K562 (cell line): ENCODE results near the gene CCSER1. TPM values are rescaled to one million over a fixed set of nuclear protein-coding genes. Genes with fewer than 3 reads are reported as not detected.

Source experiments
- ATAC-seq: fragments of 200-7000 bp; cut with Tn5 transposase; 3 replicates; pipeline ENCODE4 v1.9.1; 2020; ENCODE audit warnings: moderate library complexity
- BruUV-seq: library from RNA; stranded (reverse); fragments of 400-500 nt; replicated peaks from 2 replicates; lab custom pipeline; 2021; lab: Mats Ljungman, UMichigan
- CTCF ChIA-PET: fragments of 300-600 bp; formaldehyde crosslinking; extraction: SDS; loops from one replicate; lab custom pipeline; 2021; ENCODE audit warnings: low intra/inter-chr PET ratio; lab: Yijun Ruan, JAX
- POLR2A ChIA-PET: fragments of 300-600, 350-650 bp; sonication (Branson Sonifier 250); formaldehyde crosslinking; extraction: SDS; loops from one replicate; lab custom pipeline; 2021; ENCODE audit warnings: antibody characterized with exemption, inconsistent platforms; lab: Yijun Ruan, JAX
- DNase-seq, 4 experiments: peaks; one replicate each; pipeline versions ENCODE4 v3.0.0 to v3.0.0-alpha.2; 2011 to 2018; ENCODE audit warnings: low spot score in 3 of 4, mixed read lengths in 3 of 4; ENCODE audit errors: extremely low read depth in 1 of 4
- FAIRE-seq: peaks from 2 replicates; lab custom pipeline; 2011; peaks lifted over from hg19 to GRCh38; lab: Jason Lieb, UNC
- H2AFZ ChIP-seq: 2 replicates; pipeline ENCODE4 v1.6.0; 2011; ENCODE audit warnings: low read depth, low read length, control low read depth, inconsistent platforms
- H3K27ac ChIP-seq: fragments of 200-600 bp; 3 replicates; pipeline ENCODE4 v1.8.0; 2011; ENCODE audit warnings: low read depth, mild to moderate bottlenecking, control low read depth, inconsistent platforms, low read length, moderate library complexity, mixed read lengths; ENCODE audit errors: extremely low read depth
- H3K27me3 ChIP-seq, 2 experiments: fragments of 300-600 bp in 1 of 2; 2 replicates in 1 of 2; 3 replicates in 1 of 2; pipeline versions ENCODE4 v1.6.0 to v1.8.0; 2011; ENCODE audit warnings: inconsistent platforms in 2 of 2, low read length in 2 of 2, mild to moderate bottlenecking in 1 of 2, mixed read lengths in 1 of 2, moderate library complexity in 1 of 2; ENCODE audit not compliant: control insufficient read depth in 2 of 2, insufficient read depth in 2 of 2
- H3K36me3 ChIP-seq: fragments of 300-600 bp; 3 replicates; pipeline ENCODE4 v1.8.0; 2011; ENCODE audit warnings: mild to moderate bottlenecking, low read length, inconsistent platforms; ENCODE audit not compliant: control insufficient read depth, insufficient read depth
- H3K4me1 ChIP-seq, 2 experiments: fragments of 200-600 bp in 1 of 2; replicated peaks in 1 of 2; 2 replicates in 1 of 2; 3 replicates in 1 of 2; pipeline versions ENCODE4 v1.5.1 to v1.8.0; 2011; ENCODE audit warnings: inconsistent platforms in 2 of 2, low read length in 2 of 2, mild to moderate bottlenecking in 1 of 2, mixed read lengths in 1 of 2, moderate library complexity in 1 of 2; ENCODE audit not compliant: control insufficient read depth in 2 of 2, insufficient read depth in 2 of 2
- H3K4me2 ChIP-seq: 2 replicates; pipeline ENCODE4 v1.6.1; 2011; ENCODE audit warnings: low read length, control low read depth, inconsistent platforms, mixed read lengths; ENCODE audit not compliant: insufficient read depth
- H3K4me3 ChIP-seq: fragments of 200-600 bp; sonication (generic), shearing (Covaris generic); 2 replicates; pipeline ENCODE4 v1.5.1; 2016; ENCODE audit warnings: control low read depth, inconsistent platforms
- H3K79me2 ChIP-seq: fragments of 200-600 bp; 3 replicates; pipeline ENCODE4 v1.8.0; 2011; ENCODE audit warnings: low read length, inconsistent platforms; ENCODE audit not compliant: control insufficient read depth, insufficient read depth
- H3K9ac ChIP-seq, 2 experiments: 2 replicates each; pipeline versions ENCODE4 v1.6.0 to v1.6.1; 2011; ENCODE audit warnings: low read depth in 2 of 2, low read length in 2 of 2, control low read depth in 1 of 2, inconsistent platforms in 1 of 2, mild to moderate bottlenecking in 1 of 2, mixed read lengths in 1 of 2; ENCODE audit not compliant: insufficient read depth in 1 of 2
- H3K9me1 ChIP-seq: one replicate; pipeline ENCODE4 v1.6.0; 2011; ENCODE audit warnings: inconsistent platforms, mild to moderate bottlenecking, low read length, moderate library complexity; ENCODE audit not compliant: control insufficient read depth, insufficient read depth
- H3K9me3 ChIP-seq: replicated peaks from 2 replicates; pipeline ENCODE4 v1.5.1; 2011; ENCODE audit warnings: low read depth, low read length, inconsistent platforms; ENCODE audit not compliant: control insufficient read depth, insufficient read depth
- H4K20me1 ChIP-seq: replicated peaks from 2 replicates; pipeline ENCODE4 v1.6.1; 2011; ENCODE audit warnings: low read length, inconsistent platforms, mixed read lengths; ENCODE audit not compliant: control insufficient read depth, insufficient read depth
- BDP1 ChIP-seq: IDR thresholded peaks from 3 replicates; pipeline ENCODE4 v1.6.1; 2011; ENCODE audit not compliant: insufficient read length, insufficient read depth
- DACH1 ChIP-seq: fragments of 450-650 bp; IDR thresholded peaks from 2 replicates; pipeline ENCODE4 v1.6.1; 2018; ENCODE audit not compliant: partially characterized antibody
- DMBX1 ChIP-seq: fragments of 250-450 bp; sonication (Bioruptor Pico); IDR thresholded peaks from 2 replicates; pipeline ENCODE4 v1.8.0; 2022; ENCODE audit warnings: inconsistent platforms, mild to moderate bottlenecking, moderate library complexity, borderline replicate concordance
- ELF4 ChIP-seq: fragments of 450-650 bp; formaldehyde crosslinking; IDR thresholded peaks from 2 replicates; pipeline ENCODE4 v1.4.0; 2022; ENCODE audit warnings: missing genetic modification characterization
- ETV5 ChIP-seq: sonication (generic); formaldehyde crosslinking; IDR thresholded peaks from 2 replicates; pipeline ENCODE4 v1.4.0; 2020; ENCODE audit warnings: low read depth, mild to moderate bottlenecking, missing genetic modification reagents
- HNRNPL ChIP-seq: fragments of 200-400 bp; formaldehyde crosslinking; IDR thresholded peaks from 2 replicates; pipeline ENCODE4 v1.6.1; 2017; ENCODE audit warnings: low read depth, mild to moderate bottlenecking, low read length
- MIER1 ChIP-seq: fragments of 450-650 bp; IDR thresholded peaks from 2 replicates; pipeline ENCODE4 v1.6.1; 2016; ENCODE audit warnings: antibody characterized with exemption, mild to moderate bottlenecking, low read depth
- NFE2L1 ChIP-seq: fragments of 450-650 bp; IDR thresholded peaks from 2 replicates; pipeline ENCODE4 v1.6.1; 2016; ENCODE audit warnings: missing genetic modification characterization, low read depth, mild to moderate bottlenecking, missing compliant biosample characterization, moderate library complexity, borderline replicate concordance
- RAD21 ChIP-seq, 2 experiments: fragments of 250-450 bp in 1 of 2; fragments of 450-650 bp in 1 of 2; sonication (Bioruptor Pico) in 1 of 2; formaldehyde crosslinking in 1 of 2; IDR thresholded peaks in 1 of 2; conservative IDR thresholded peaks in 1 of 2; 2 replicates each; pipeline versions ENCODE4 v1.4.0 to v1.8.0; 2020 to 2022; ENCODE audit warnings: mild to moderate bottlenecking in 2 of 2, moderate library complexity in 1 of 2
- ZNF12 ChIP-seq: sonication (generic); formaldehyde crosslinking; IDR thresholded peaks from 2 replicates; pipeline ENCODE4 v1.4.0; 2020; ENCODE audit warnings: mild to moderate bottlenecking, missing genetic modification reagents
- in situ Hi-C: fragments of 300-500 bp; cut with MboI; formaldehyde crosslinking; loops from 4 replicates; pipeline ENCODE4 v1.15.0; 2018; ENCODE audit warnings: inconsistent platforms, mixed read lengths
- intact Hi-C: fragments of 100-400 bp; cut with micrococcal nuclease; formaldehyde crosslinking; loops from 2 replicates; pipeline ENCODE4 v1.14.2; 2022
- polyA plus RNA-seq, 8 experiments: library from polyadenylated mRNA; depleted of rRNA in 4 of 8; stranded (reverse) in 5 of 8; unstranded in 3 of 8; fragments of >200 nt; fragmentation: Nextera tagmentation in 2 of 8; fragmentation: Illumina TruSeq in 1 of 8; extraction: Ambion mirVana in 2 of 8; extraction: Trizol in 1 of 8; gene quantifications; 2 replicates each; pipeline versions ENCODE4 v1.2.1 to v1.2.3, GENCODE V29; 2011 to 2014; ENCODE audit warnings: inconsistent platforms in 1 of 8, missing spikeins in 1 of 8
- total RNA-seq, 7 experiments: library from RNA; depleted of rRNA in 6 of 7; stranded (reverse); fragments of >200 nt in 6 of 7; fragmentation: Illumina TruSeq in 2 of 7; extraction: Trizol in 2 of 7; gene quantifications; 2 replicates each; pipeline versions ENCODE4 v1.2.1 to v1.2.3, GENCODE V29; 2011 to 2021; ENCODE audit warnings: low replicate concordance in 1 of 7
- TF ChIP-seq, protein P1 (sequence below): sonication (generic); formaldehyde crosslinking; IDR thresholded peaks from 2 replicates; pipeline ENCODE4 v1.8.1; 2022; ENCODE audit warnings: missing genetic modification reagents
- TF ChIP-seq, protein P2 (sequence below): fragments of 250-450 bp; sonication (Bioruptor Pico); IDR thresholded peaks from 2 replicates; pipeline ENCODE4 v1.5.0; 2021; ENCODE audit warnings: mild to moderate bottlenecking, borderline replicate concordance
- TF ChIP-seq, protein P3 (sequence below): fragments of 450-650 bp; formaldehyde crosslinking; IDR thresholded peaks from 2 replicates; pipeline ENCODE4 v1.4.0; 2020; ENCODE audit warnings: mild to moderate bottlenecking, moderate library complexity
- TF ChIP-seq, protein P4 (sequence below): fragments of 250-450 bp; sonication (Bioruptor Pico); IDR thresholded peaks from 2 replicates; pipeline ENCODE4 v1.4.0; 2020; ENCODE audit warnings: mild to moderate bottlenecking, moderate library complexity
- TF ChIP-seq, protein P5 (sequence below): fragments of 250-450 bp; sonication (Bioruptor Pico); IDR thresholded peaks from 2 replicates; pipeline ENCODE4 v1.4.0; 2020; ENCODE audit warnings: borderline replicate concordance

The CCSER1 gene
- total and polyA plus RNA-seq, 9 of the 15 experiments (the other 6 are each of a cell fraction or from before 2014, with no cell fraction given), result not detected

DNA sequence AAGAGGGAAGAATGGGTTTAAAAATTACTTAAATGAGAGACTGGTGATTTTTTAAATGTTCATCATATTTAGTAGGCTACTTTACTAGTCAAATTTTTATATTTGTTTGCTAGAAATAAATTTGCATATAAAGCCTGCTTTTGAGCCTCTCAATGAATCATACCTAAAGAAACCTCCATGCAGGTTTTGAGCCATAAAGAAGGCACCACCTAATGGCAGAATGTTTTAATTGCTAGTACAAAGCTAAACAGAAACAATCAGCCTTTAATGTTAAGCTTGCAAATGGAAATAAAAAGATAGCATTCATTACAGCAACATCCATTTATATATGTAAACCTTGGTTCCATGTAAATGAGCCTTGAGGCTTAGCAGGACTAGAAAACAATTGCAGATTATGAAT lies 989.7 kb downstream of the CCSER1 start:
- FAIRE-seq, result no peak
- intact Hi-C loops, result no loop called here
- no peaks in the 10 kb centered on the region for H4K20me1 ChIP-seq
- TF ChIP-seq, protein P1, sequence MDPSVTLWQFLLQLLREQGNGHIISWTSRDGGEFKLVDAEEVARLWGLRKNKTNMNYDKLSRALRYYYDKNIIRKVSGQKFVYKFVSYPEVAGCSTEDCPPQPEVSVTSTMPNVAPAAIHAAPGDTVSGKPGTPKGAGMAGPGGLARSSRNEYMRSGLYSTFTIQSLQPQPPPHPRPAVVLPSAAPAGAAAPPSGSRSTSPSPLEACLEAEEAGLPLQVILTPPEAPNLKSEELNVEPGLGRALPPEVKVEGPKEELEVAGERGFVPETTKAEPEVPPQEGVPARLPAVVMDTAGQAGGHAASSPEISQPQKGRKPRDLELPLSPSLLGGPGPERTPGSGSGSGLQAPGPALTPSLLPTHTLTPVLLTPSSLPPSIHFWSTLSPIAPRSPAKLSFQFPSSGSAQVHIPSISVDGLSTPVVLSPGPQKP (CRISPR knock-in tag), result no peak
- TF ChIP-seq ELF4 (CRISPR knock-in tag) (no peak), ETV5 (no peak), MIER1 (no peak), RAD21 (CRISPR knock-in tag; conservative IDR thresholded peaks at IDR 0.05 in 1 of 2, IDR thresholded peaks at IDR 0.05 in 1 of 2) (no peak), NFE2L1 (no peak), BDP1 (no peak), HNRNPL (no peak), ZNF12 (CRISPR knock-in tag) (no peak), DACH1 (no peak), DMBX1 (CRISPR knock-in tag) (no peak)
- TF ChIP-seq, protein P2, sequence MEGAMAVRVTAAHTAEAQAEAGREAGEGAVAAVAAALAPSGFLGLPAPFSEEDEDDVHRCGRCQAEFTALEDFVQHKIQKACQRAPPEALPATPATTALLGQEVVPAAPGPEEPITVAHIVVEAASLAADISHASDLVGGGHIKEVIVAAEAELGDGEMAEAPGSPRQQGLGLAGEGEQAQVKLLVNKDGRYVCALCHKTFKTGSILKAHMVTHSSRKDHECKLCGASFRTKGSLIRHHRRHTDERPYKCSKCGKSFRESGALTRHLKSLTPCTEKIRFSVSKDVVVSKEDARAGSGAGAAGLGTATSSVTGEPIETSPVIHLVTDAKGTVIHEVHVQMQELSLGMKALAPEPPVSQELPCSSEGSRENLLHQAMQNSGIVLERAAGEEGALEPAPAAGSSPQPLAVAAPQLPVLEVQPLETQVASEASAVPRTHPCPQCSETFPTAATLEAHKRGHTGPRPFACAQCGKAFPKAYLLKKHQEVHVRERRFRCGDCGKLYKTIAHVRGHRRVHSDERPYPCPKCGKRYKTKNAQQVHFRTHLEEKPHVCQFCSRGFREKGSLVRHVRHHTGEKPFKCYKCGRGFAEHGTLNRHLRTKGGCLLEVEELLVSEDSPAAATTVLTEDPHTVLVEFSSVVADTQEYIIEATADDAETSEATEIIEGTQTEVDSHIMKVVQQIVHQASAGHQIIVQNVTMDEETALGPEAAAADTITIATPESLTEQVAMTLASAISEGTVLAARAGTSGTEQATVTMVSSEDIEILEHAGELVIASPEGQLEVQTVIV, result no peak
- TF ChIP-seq, protein P3, sequence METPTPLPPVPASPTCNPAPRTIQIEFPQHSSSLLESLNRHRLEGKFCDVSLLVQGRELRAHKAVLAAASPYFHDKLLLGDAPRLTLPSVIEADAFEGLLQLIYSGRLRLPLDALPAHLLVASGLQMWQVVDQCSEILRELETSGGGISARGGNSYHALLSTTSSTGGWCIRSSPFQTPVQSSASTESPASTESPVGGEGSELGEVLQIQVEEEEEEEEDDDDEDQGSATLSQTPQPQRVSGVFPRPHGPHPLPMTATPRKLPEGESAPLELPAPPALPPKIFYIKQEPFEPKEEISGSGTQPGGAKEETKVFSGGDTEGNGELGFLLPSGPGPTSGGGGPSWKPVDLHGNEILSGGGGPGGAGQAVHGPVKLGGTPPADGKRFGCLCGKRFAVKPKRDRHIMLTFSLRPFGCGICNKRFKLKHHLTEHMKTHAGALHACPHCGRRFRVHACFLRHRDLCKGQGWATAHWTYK (CRISPR knock-in tag), result no peak
- TF ChIP-seq, protein P4, sequence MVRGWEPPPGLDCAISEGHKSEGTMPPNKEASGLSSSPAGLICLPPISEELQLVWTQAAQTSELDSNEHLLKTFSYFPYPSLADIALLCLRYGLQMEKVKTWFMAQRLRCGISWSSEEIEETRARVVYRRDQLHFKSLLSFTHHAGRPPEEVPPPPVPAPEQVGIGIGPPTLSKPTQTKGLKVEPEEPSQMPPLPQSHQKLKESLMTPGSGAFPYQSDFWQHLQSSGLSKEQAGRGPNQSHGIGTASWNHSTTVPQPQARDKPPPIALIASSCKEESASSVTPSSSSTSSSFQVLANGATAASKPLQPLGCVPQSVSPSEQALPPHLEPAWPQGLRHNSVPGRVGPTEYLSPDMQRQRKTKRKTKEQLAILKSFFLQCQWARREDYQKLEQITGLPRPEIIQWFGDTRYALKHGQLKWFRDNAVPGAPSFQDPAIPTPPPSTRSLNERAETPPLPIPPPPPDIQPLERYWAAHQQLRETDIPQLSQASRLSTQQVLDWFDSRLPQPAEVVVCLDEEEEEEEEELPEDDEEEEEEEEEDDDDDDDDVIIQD (CRISPR knock-in tag), result no peak
- TF ChIP-seq, protein P5, sequence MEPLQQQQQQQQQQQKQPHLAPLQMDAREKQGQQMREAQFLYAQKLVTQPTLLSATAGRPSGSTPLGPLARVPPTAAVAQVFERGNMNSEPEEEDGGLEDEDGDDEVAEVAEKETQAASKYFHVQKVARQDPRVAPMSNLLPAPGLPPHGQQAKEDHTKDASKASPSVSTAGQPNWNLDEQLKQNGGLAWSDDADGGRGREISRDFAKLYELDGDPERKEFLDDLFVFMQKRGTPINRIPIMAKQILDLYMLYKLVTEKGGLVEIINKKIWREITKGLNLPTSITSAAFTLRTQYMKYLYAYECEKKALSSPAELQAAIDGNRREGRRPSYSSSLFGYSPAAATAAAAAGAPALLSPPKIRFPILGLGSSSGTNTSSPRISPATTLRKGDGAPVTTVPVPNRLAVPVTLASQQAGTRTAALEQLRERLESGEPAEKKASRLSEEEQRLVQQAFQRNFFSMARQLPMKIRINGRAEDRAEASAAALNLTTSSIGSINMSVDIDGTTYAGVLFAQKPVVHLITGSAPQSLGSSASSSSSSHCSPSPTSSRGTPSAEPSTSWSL (CRISPR knock-in tag), result no peak

More for the DNA sequence above, 989.7 kb downstream of the CCSER1 start:
- no peak for ATAC-seq
- Histone ChIP-seq H3K27me3 (no peaks in the 10 kb centered on the region), H3K9me1 (no peaks in the 10 kb centered on the region), H2AFZ (no peak overlapping the region), H3K4me3 (no peak overlapping the region), H3K79me2 (no peaks in the 10 kb centered on the region), H3K4me1 (no peaks in the 10 kb centered on the region), H3K9me3 (no peaks in the 10 kb centered on the region), H3K36me3 (no peaks in the 10 kb centered on the region), H3K4me2 (no peak overlapping the region), H3K27ac (no peak overlapping the region), H3K9ac (no peak overlapping the region)
- POLR2A ChIA-PET, result no interaction called here
- CTCF ChIA-PET, result no interaction called here
- in situ Hi-C loops, result no loop called here
- no peak for DNase-seq
- BruUV-seq, result no TSS peak
